NB4 (cell line): ENCODE results near the gene CD164L2.

Experiments
- DNase-seq: peaks from one replicate; pipeline ENCODE4 v3.0.0; 2010; ENCODE audit warnings: low read depth
- H3K4me3 ChIP-seq: one replicate; pipeline ENCODE4 v1.5.1; 2011; ENCODE audit warnings: mild to moderate bottlenecking, low read depth, low read length, moderate library complexity
- MYC ChIP-seq: IDR thresholded peaks from 2 replicates; pipeline ENCODE4 v1.6.1; 2011; ENCODE audit warnings: low read depth, low read length
- POLR2A ChIP-seq: IDR thresholded peaks from 2 replicates; pipeline ENCODE4 v1.6.1; 2011; ENCODE audit warnings: mild to moderate bottlenecking; ENCODE audit not compliant: insufficient read length; ENCODE audit errors: extremely low read depth
- TF ChIP-seq, protein P1 (sequence below): IDR thresholded peaks from 2 replicates; pipeline ENCODE4 v1.6.1; 2011; ENCODE audit warnings: low read depth, low read length
- TF ChIP-seq, protein P2 (sequence below): IDR thresholded peaks from one replicate; pipeline ENCODE4 v1.5.1; 2012; ENCODE audit warnings: low read depth, low read length

Gene CD164L2

DNA sequence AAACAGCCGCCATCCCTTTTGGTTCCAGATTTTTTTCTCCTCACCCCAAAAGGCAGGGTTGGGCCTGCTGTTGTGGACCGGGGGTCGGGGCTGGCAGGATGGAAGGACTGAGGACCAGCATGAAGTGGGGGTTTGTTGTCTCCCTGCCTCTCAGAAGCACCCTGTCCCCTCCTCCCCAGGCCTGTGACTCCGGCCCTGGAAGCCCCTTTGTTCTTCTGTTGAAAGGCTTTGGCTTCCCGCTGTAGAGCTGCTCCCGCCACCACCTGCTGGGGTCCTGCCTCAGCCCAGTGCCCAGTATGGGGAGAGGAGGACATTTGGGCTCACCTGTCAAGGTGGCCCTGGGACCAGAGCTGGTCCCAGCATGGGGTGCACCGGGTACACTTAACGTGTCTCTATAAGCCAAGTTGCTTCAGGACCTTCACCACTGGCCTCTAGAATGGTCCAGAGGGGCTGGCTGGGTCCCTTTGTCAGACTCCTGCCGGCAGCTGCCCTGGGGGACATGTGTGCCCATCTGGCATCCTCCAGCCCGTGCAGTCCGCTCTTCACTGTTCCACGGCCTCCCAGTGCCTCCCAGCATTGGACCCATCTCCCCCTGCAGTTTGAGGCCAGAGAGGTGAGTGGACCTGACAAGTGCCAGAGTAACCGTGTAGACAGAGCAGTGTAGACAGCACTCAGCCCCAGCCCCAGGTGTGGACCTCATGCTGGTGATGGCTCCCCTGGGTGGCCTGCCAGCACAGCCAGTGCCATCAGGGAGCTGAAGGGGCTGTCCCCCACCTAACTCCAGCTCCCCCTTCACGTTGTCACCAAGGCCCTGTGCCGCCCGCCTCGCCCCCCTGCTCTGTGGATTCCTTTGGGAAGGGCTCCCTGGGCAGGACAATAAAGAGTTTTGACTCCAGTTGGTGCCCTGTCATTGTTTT is 47.4 kb downstream of the CD164L2 start:
- no peak for DNase-seq
- TF ChIP-seq, protein P1, sequence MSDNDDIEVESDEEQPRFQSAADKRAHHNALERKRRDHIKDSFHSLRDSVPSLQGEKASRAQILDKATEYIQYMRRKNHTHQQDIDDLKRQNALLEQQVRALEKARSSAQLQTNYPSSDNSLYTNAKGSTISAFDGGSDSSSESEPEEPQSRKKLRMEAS: no peak
- TF ChIP-seq, protein P2, sequence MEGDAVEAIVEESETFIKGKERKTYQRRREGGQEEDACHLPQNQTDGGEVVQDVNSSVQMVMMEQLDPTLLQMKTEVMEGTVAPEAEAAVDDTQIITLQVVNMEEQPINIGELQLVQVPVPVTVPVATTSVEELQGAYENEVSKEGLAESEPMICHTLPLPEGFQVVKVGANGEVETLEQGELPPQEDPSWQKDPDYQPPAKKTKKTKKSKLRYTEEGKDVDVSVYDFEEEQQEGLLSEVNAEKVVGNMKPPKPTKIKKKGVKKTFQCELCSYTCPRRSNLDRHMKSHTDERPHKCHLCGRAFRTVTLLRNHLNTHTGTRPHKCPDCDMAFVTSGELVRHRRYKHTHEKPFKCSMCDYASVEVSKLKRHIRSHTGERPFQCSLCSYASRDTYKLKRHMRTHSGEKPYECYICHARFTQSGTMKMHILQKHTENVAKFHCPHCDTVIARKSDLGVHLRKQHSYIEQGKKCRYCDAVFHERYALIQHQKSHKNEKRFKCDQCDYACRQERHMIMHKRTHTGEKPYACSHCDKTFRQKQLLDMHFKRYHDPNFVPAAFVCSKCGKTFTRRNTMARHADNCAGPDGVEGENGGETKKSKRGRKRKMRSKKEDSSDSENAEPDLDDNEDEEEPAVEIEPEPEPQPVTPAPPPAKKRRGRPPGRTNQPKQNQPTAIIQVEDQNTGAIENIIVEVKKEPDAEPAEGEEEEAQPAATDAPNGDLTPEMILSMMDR: no peak
- no peak for TF ChIP-seq POLR2A
- TF ChIP-seq MYC: no peak

DNA sequence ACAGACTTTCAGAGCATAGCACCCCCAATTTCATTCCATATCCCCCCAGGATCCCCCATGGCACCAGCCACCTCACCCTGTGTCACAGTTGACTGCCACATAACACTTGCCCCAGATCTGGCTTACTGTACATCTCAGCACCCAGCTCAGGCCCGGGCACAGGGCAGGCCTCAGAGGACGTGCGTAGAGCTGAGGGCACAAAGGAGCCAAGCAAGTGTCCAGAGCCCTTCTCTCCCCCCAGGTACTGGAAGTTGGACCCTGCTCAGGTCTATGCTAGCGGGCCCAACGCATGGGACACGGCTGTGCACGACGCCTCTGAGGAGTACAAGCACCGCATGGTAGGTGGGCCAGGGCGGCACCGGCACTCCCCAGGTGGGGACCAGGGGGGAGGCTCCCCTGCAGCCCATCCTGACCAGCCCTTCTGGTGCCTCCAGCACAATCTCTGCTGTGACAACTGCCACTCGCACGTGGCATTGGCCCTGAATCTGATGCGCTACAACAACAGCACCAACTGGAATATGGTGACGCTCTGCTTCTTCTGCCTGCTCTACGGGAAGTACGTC is 49.3 kb downstream of the CD164L2 start:
- no peak overlapping the region for H3K4me3 ChIP-seq
- no peak for DNase-seq
- TF ChIP-seq, protein P1: no peak
- TF ChIP-seq POLR2A (no peak), MYC (no peak)
- TF ChIP-seq, protein P2: no peak

More for the DNA sequence above, 47.4 kb downstream of the CD164L2 start:
- H3K4me3 ChIP-seq: no peak overlapping the region

DNA sequence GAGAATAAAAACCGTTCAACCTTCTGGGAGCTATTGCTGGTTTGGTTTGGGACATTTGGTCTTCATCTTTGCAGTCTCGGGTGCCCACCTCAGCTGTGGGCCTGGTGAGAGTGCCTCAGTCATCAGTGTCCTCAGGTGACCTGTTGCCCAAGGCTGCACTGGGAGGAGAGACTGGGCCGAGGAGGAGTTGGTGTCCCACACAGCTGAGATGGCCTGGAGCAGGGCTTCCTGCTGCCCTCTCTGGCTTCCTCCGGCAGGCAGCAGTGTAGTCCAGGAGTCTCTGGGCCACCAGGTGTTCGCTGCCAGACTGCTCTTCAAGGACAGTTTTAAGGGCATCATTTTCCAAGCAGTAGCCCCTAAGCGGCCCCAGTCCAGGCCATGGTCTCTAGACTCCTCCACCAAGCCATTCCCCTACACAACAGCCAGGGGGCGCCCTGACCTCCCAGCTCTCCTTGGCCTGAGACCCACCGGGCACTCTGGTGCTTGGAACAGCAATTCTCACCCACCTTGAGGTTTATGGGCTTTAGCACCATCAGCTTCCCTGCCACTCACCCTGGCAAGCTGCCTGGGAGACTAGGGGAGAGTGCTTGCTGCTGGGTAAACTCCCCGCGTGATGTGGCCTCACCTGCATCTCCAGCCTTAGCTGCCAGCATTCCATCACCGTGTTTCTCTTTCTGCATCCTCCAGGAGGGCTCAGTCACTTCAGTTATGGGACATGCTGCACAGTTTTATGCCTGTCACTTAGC is 50.4 kb downstream of the CD164L2 start:
- TF ChIP-seq, protein P1: no peak
- TF ChIP-seq, protein P2: peak; percentile 79
- no peak for TF ChIP-seq POLR2A
- H3K4me3 ChIP-seq: no peak overlapping the region
- DNase-seq: peak; percentile 68

DNA sequence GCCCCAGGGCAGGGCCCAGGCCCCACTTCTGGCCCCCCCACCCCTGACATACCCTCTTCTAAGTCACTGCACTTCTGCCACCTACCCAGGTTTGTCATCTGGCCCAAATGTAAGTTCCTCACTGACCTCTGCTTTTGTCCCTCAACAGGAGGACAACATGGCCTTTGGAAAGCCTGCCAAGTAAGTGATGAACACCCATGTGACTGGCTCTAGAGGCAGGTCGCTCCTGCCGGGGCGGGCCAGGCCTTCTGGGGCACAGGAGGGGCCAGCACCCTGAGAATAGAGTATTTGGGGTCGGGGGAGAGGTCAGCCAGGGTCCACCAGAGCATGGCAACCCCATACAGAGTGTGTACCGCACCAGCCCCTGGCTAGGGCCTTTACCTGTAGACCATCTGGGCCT is 51.2 kb downstream of the CD164L2 start:
- H3K4me3 ChIP-seq: no peak overlapping the region
- TF ChIP-seq, protein P2: no peak
- TF ChIP-seq POLR2A: no peak
- DNase-seq: no peak

DNA sequence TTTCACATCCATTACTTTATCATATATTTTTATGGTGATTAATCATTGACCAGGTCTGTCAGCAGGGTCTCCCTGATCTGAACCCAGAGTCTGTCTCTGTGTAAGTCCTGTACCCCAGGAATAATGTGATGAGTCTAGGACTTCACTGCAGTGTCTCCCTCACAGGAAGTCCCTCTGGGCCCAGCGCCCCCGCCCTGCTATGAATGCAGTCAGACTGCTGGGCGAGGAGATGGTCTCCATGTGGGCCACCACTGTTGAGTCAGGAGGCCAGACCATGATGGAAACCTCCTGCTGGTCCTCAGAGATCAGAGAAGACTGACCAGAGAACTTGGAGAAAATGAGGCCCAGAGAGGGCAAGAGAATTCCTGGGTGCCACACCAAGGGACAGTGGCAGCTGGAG is 51.7 kb downstream of the CD164L2 start:
- no peak for DNase-seq
- no peak overlapping the region for H3K4me3 ChIP-seq
- TF ChIP-seq POLR2A (no peak), MYC (no peak)
- TF ChIP-seq, protein P2: no peak
- TF ChIP-seq, protein P1: no peak
